GM21737 (cell line): Measurements from ENCODE around the gene PLGLB1.
"Not testable (repeated sequence)": the region's sequence is repeated elsewhere in the genome, so short reads cannot be mapped to it uniquely, and the experiment has no call there.

Experiments used
- ATAC-seq: cut with Tn5 transposase; IDR thresholded peaks from one replicate; pipeline ENCODE4 v1.9.1; 2021; ENCODE audit warnings: mild to moderate bottlenecking, moderate library complexity; ENCODE audit not compliant: unreplicated experiment

The PLGLB1 gene

GRCh38 chr2:87021744-87022143, at the start of gene PLGLB1:
Gene PLGLB1, minus strand, starts transcription at chr2:87021844. Its CDS starts 61 bp downstream, at chr2:87021783.
- not testable (repeated sequence) for ATAC-seq

DNA sequence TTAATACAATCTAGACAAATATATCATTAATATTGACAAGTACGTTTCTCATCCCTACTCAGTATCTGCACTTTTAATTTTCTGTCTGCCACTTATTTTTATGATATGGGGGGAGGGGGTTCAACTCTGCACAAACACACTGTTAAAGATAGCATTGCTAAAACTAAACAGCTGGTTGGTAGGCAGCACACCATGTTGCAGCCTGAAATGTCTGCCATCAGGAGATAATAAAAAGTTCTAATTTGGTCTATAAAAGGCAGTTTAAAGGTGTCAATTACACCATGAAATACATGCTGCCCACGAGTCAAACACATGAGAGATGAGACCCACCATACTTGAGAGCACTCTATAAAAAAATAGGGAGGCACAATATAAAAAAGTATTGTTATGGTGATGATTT, 42.7 kb upstream of the PLGLB1 start:
- not testable (repeated sequence) for ATAC-seq

GRCh38 chr2:87063431-87063830, 41.8 kb upstream of the PLGLB1 start:
- ATAC-seq: not testable (repeated sequence)

DNA sequence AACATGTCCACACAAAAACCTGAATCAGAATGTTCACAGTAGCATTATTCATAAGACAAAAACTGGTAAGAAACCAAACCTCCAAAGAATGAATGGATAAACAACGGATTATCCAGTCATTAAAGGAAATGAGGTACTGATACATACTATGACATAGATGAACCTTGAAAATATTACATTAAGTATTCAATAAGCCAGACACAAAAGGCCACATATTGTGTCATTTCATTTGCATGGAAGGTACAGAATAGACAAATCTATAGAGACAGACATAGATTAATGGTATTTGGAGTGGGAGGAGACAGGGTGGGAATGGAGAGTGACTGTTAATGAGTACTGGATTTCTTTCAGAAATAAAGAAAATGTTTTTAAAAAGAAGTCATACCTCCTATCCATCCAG, 39.9 kb upstream of the PLGLB1 start:
- ATAC-seq: not testable (repeated sequence)

DNA sequence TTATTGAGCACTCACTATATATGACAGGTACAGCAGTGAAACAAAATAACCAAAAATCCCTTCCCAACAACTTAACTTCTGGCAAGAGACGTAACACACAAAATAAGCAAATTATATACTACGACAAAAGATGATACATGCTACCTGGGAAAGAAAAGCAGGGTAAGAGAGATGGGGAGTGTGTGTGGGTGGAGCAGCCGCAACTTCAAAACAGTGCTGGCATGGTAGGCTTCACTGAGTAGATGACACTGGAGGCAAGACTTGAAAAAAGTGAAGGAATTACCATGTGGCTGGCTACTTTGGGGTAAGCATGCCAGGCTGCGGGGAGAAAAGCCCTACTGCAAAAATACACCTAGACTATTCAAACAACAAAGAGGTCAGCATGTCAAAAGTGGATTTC, 36.0 kb upstream of the PLGLB1 start:
- not testable (repeated sequence) for ATAC-seq

DNA sequence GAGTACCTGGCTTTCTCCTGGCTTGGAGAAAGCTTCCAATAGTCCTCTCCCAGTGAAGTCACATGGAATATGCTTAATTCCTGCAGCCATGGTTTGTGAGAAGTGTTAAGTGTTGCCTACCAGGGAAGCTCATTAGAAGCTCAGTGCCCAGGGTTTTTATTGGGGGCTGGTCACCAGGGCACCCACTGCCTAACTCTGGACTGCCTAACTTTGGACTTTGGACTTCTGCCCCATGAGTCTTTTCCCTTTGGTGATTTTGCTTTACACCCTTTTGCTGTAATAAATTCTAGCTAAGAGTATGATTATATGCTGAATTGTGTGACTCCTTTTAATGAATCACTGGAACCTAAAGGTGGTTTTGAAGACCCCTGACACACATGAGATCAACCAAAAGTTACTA, 35.2 kb upstream of the PLGLB1 start:
- ATAC-seq: not testable (repeated sequence)

DNA sequence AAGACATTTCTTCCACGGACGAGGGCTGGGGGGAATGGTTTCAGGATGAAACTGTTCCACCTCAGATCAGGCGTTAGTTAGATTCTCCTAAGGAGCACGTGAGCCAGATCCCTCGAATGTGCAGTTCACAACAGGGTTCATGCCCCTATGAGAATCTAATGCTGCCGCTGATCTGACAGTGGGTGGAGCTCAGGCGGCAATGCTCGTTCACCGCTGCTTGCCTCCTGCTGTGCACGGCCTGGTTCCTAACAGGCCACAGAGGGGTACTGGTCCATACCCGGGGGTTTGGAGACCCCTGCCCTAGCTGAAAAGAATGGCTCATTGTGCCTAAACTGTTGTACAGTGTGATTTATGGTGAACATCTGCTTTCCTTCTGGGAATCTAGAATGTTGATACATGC, 34.8 kb upstream of the PLGLB1 start:
- ATAC-seq: not testable (repeated sequence)

DNA sequence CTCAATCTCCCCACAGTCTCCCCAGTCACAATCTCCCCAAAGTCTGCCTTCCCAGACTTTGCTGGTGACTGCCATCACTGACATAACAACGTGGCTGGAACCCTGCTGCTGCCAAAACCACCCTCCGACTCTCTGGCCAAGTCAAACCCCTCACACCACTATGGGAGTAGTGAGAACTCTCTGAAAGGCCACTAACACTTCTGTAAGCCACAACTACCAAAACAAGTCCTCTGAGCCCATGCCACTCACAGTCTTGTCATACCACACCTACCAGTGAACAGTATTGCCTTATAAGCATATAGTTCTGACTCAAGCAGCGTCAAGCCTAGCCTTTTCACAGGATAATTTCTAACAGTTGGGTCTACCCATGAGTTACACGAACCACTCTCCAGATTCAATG, 32.7 kb upstream of the PLGLB1 start:
- not testable (repeated sequence) for ATAC-seq

- ATAC-seq: peak; percentile 55
Measured at GRCh38 chr2:87041321-87041978, 19.8 kb upstream of the PLGLB1 start.

- not testable (repeated sequence) for ATAC-seq
Measured at GRCh38 chr2:87028607-87029006, 7.0 kb upstream of the PLGLB1 start.

- not testable (repeated sequence) for ATAC-seq
Measured at GRCh38 chr2:87026816-87027215, 5.2 kb upstream of the PLGLB1 start.

DNA sequence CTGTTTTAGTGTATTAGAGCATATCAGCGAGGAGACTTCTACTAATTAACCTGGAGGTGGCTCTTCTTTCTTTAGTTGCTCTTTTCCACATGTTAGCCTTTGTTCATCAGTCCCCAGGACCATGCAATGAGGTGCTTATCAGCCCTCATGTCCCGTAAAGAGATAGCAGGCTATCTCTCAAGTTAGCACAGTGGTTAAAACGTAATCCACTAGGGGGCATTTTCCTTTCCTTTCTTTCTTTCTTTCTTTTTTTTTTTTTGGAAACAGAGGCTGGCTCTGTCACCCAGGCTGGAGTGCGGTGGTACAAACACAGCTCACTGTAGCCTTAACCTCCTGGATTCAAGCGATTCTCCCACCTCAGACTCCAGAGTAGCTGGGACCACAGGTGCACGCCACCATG, 4.3 kb upstream of the PLGLB1 start:
- ATAC-seq: not testable (repeated sequence)

DNA sequence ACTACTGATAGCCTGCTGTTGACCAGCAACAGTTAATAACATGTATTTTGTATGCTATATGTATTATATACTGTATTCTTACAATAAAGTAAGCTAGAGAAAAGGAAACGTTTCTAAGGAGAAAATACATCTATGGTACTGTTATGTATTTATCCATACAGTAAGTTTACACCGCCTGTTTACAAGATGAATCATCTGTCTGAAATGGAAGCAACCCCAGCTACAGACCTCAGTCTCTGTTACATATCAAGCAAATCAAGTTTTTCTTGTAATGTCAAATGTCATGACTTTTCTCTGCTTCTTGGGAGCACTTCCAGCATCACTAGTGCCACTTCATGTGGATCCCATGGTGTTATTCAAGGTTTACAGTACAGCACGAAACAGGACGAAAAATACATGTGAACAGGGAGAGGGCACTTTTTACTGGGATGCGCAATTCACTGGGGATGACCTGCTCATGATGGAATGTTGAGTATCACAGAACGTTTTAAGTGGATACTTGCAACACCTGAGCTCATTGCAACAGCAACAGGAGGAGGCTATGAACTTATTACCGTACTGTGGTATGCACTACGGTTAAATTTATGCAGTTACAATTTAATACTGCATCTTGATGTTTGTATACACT, 2.5 kb upstream of the PLGLB1 start:
- not testable (repeated sequence) for ATAC-seq

DNA sequence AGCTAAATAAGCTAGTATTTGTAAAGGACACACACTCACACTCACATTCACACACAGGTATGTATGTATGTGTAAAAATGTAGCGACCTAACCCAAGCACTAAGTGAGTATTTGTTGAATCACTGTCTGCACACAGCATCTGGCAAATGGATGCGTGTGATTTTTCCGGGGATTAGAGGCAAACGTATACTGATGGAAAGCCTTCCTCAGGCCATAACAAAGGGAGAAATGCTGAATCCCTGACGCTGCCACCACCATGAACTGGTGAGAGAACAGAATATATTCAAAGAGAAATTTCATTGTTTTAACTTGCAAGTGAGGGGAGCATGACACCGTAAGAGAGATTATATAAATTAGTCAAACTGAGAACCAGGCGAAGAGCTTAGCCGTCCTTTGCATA, 601 bp downstream of the PLGLB1 start:
- not testable (repeated sequence) for ATAC-seq

GRCh38 chr2:87019053-87019452, 2.6 kb downstream of the PLGLB1 start:
- not testable (repeated sequence) for ATAC-seq

DNA sequence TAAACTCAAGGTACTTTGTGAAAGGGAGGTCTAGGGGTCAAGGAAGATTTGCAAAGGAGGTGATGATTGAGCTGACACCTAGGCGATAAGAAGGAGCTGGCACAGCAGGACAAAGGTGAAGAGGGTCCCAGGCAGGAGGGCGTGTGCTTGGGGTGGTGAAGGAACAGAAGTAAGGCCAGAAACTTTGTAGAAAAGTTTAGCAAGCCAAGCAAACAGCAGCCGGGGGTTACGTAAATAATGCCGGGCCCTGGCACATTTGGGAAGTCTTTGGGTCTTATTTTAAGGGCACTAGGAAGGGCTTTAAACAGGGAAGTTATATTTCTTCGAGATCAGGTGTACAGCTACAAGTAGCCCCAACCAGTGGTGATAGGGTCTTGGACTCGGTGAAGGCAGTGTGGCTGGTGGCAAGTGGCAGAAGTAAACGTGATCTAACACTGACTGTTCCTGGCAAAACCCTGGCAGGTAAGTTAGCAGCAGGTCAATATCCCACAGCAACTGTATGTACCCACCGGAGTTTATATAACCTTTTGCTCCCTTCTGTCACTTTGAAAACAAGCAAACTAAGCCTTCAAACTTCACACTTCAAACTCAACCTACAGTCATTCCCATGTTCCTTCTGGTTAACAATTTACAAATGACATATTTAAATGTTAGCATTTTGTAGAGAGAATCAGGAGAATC, 7.0 kb downstream of the PLGLB1 start:
- not testable (repeated sequence) for ATAC-seq

- not testable (repeated sequence) for ATAC-seq
Measured at GRCh38 chr2:87004398-87004797, 17.2 kb downstream of the PLGLB1 start.
